ENCODE results near the gene NOD1.
A peak's percentile ranks its signal among the peaks of the same experiment; 100 is the strongest.

NOD1 gene

DNA sequence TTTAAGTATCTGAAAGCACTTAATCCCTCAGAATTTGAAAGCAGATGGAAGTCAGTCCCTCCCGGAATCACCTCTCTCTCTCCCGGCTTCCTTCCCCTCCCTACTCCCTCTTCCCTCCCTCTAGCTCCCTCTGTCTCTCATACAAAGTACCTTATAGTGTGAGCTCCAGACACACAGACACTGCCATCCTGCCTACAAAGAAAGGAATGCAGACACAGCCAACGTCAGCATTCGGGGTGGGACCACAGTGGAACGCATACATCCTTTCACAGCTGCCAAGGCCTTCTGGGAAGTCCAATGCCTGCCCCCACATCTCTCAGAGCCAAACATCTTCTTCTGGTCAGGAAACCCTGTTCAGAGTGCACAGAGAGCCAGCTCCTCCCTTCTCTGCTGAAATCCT lies 9.3 kb downstream of the NOD1 start:
- DNase-seq (ENCODE audit: low spot score), result peak; percentile 81

DNA sequence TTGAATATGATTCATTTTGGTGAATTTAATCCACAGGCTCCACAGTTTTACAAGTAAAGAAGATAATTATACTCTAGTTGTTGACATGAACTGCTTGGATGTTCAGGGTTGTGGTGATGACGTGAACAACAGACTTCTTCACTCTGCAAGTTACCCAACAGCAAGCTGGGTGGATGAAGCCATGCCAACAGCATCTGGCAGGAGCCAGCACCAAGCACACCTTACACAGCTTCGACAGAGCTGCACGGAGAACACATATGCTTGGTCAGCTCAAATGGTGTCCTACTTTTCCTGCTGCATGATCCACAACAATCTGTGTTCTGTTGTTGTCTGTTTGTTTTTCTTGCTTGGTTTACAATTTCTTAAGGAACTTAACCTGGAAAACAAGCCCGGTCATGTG lies 9.8 kb downstream of the NOD1 start:
- DNase-seq (ENCODE audit: low spot score), result no peak

DNA sequence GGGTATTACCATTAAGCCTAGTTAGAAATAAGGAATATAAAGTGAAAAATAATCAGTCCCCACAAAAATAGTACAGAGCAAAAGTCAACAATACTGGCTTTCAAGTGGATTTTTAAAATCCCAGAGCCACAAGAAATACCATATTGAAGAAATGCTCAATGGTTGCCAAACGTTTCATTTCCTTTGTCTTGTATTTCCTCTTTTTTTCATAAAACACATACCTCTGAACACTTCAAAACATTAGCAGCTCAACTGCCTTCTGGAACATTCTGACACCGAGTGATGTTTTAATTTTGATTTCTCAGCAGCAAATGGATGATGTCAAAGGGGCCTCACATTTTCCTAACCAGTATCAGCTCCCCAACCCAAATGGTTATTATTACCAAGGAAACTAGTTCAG lies 10.5 kb downstream of the NOD1 start:
- no peak for DNase-seq (ENCODE audit: low spot score)

DNA sequence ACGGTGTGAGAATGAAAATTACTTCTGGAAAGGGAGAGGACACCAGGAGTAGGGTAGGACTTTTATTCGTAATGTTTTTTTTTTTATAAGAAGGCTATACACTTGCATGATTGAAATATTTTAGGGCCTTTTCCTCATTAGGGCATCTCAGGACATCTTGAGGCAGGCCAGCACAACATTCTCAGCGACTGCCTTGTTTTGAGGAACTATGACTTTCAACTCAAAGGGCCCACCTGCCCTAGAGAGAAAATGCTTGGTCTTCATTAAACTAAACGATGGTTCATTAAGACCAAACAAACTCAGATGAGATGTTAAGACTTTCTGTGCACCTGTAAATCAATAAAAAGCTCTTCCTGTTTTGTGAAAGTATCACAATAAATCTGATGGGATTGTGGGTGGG lies 11.3 kb downstream of the NOD1 start:
- DNase-seq (ENCODE audit: low spot score), result no peak

DNA sequence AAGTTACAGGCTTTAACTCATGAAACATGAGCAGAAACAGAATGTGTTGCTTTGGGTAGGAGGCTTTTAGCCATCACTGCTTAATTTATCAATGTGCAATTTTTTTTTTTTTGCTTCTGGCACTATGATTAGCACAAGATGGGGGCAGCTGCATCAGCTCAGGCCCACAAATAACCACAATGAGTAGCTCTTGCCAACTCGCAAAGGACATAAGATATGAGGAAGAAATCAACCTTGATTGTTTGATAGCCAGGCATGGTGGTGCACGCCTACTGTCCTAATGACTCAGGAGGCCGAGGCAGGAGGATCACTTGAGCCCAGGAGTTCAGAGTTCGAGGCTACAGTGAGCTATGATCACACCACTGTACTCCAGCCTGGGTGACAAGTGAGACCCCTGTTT lies 12.3 kb downstream of the NOD1 start:
- DNase-seq (ENCODE audit: low spot score), result no peak

DNA sequence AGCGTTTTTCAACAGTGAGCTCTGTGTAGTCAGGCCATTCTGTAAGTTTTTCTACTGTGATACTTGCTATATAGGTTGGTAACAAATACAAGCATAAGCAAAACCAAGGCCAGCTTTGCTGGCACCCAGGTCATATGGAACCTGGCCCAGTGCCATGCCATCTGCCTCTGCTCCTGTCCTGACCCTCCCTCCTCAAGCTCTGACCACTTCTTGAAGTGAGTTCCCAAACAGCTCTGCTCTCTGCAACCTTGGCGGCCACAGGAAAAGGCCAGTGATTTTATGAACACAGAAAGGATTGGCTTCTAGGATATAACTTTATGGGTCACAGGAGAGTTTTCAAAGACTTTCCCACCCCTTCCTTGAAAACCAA lies 12.8 kb downstream of the NOD1 start:
- no peak for DNase-seq (ENCODE audit: low spot score)

DNA sequence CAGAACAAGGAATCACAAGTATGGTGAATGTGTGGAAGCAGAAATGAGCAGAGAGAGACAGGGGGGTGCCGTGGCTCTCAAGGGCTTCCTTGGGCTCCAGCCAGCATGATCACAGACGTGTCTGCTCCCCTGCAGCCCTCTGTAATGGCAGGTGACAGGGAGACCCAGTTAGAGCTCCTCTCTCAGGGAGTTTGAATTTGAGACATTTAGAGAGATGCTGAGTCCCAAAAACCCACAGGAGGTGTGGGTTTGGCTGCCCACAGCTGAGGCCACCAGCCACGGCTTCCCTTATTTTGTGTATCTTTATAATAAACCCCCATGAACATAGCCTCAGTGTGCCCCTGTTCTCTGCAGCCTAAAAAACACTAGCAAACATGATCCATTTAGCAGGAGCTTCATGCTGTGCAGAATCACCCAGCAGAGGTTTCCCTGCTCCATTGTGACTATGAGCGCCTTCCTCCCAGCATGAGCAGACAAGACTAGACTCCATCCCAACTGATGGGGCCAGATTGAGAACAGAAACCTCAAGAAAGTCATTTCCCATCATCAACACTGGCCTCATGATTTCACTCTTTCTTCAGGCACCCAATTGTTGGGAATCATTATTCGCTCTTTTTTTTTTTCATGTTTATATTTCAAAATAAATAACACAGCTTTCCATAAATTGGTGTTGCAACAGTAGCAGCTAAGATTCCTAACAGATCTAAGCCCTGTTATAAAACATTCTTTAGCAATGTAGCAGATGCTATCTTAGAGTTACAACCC lies 13.4 kb downstream of the NOD1 start:
- DNase-seq (ENCODE audit: low spot score), result no peak

DNA sequence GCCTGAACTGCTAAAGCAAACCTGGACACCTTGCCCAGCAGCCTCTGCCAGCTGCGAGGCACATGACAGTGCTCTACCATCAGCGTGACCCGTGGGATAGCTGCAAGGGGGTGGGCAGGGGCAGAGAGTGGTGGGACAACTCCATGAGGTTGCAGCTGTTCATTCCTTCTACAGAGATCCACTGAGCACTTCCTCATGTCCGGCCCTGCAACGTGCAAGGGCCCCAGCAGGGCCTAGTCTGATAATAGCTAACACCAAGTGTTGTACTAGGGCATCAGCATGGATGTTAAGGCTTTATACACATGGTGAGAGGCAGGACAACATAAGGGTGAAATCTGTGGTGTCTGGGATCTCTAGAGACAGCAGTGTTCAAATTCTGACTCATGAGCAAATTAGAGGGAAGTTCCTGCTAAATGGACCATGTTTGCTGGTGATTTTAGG lies 14.3 kb downstream of the NOD1 start:
- no peak for DNase-seq (ENCODE audit: low spot score)

DNA sequence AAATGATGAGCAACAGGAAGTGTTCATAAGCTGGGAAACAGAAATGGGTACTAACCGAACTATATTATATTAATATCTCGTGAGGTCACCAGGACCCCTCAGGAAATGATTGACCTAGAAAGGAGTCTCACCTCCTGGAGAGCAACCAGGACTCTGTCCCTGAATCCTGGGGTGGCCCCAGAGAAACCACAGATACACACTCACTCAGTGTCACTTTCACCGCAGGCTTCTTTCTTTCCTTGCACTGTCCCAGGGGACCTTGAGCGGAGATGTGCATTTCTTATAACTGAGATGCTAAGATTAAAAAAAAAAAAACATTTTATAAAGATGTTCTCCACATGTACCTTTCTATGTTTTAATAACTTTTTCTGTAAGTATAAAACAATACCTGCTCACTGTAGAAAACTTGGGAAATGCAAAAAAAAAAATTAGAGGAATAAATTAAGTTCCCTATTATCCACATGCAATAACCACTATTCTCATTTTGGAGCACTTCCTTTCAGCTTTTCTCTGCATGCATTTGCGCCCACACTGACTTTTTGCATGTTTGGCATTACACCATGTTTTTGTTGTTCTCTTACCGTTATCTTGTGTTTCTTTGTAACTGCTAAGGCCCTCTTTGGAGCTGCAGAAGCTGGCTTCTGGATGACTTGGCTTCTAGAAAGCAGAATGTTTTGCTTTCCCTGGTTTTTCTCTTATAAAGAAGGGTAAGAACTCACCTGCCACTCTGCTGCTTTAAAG lies 15.0 kb downstream of the NOD1 start:
- DNase-seq (ENCODE audit: low spot score), result no peak

DNA sequence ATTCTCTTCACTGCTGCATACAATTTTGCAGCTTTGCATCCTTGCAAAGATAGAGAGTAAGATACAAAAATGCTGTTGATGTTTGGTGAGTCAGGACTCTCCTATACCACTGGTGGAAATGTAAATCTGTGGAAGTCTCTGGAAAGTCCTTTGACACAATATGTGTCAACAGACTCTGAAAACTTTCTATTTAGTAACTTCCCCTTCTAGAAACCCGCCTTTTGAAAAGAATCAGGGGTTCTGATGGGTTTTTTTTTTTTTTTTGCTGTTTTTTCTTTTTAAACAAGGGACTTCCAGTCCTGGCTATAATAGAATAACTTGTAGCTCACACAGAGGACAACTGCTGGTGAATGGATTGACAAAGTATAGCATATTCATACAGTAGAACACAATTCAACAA lies 16.4 kb downstream of the NOD1 start:
- no peak for DNase-seq (ENCODE audit: low spot score)

DNA sequence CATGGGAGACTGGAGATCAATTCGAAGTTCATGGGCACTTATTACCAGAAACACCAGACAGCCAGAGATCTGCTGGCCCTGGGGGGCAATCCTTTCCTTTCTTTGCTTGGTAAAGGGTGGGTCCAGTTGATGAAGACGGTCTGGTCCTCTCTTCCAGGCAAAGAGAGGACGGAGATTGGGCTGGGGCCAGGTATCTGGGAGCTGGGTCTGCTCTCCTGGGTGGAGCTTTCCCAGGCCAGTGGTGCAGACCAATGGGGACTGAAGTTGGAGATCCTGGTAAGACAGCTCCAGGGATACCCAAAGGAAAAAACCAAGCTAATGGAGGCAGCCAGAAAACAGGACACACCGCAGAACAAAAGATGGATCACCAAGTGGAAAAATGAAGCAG lies 18.3 kb downstream of the NOD1 start:
- no peak for DNase-seq (ENCODE audit: low spot score)

DNA sequence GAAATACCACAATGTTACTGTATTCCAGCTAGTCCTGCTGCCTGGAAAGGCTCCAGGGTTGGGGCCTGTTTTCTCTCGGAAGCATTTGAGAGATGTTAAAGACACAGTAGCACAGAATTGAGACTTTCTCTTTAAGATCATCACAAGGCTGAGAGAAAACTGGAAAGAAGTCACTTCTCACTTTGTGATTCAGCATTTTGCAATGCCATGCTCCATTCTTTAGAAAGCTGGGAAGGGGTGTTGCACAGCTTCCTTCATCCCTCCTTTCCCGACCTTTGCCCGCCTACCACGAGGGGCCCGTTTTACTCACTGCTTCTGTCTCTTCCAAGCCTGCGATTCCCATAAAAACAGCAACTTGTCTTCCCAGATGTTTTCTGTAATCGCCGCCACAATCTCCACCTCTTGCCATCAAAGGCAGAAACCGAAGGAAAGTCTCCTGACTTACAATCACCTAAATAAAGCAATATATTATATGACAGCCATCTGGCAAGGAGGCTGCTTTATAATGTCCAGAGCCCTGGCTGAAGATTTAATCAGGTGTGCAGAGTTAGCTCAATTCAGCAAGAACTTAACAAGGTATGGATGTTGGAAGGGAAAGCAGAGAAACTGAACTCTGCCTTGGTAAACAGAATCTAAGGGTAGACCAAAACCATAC lies 18.9 kb downstream of the NOD1 start:
- no peak for DNase-seq (ENCODE audit: low spot score)

DNA sequence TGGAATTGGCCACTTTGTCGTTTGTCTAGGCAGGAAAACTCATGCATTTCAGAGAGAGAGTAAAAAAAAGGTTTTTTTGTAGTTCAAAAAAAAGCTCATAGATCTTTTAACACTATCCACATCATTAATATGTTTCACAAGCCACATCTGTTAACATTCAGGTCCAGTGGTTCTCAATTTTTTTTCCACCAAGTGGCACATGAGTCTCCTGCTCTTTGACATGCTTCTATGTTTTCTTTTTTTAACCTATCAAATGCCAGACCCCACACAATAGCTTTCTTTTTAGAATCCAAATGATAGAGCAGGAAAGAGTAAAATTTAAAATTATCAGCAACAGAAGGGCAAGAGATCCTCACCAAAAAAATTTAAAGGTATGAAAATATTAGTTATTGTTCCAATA lies 20.3 kb downstream of the NOD1 start:
- no peak for DNase-seq (ENCODE audit: low spot score)

DNA sequence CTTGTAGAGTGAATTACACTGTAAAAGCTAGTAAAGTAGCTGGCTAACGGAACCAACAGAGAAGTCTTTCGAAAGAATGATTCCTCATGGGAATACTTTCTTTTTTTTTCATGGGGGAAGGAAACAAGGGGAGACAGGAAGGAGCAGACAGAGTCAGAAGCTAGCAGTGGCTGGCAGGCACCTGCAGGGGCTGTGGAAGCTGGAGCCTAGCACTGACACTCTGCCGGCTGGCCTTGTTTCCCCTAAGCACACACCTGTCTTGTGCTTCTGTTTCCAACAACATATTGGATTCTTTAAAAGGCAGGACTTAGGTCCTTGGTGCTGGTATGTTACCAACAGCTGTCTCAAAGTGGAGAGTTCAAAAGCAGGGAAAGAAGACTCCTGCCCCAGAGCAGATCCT lies 24.7 kb downstream of the NOD1 start:
- no peak for DNase-seq (ENCODE audit: low spot score)

DNA sequence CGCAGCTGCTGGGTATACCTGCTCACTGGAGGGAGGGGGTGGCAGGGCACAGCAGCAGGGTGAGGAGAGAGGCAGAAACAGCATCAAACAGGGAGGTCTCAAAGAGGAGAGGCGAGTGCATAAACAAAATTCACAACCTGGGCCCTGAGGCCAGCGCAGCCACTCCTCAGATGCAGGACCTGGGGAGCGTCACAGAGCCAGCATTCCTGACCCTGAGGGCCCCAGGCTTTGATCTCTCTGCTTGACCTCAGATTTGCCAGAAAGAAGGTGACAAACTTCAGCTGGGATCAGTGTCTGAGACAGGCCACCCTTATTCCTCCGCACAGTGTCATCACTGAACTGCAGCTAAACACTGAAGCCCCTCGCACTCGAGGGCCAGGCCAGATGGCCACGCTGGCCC lies 25.6 kb downstream of the NOD1 start:
- no peak for DNase-seq (ENCODE audit: low spot score)

DNA sequence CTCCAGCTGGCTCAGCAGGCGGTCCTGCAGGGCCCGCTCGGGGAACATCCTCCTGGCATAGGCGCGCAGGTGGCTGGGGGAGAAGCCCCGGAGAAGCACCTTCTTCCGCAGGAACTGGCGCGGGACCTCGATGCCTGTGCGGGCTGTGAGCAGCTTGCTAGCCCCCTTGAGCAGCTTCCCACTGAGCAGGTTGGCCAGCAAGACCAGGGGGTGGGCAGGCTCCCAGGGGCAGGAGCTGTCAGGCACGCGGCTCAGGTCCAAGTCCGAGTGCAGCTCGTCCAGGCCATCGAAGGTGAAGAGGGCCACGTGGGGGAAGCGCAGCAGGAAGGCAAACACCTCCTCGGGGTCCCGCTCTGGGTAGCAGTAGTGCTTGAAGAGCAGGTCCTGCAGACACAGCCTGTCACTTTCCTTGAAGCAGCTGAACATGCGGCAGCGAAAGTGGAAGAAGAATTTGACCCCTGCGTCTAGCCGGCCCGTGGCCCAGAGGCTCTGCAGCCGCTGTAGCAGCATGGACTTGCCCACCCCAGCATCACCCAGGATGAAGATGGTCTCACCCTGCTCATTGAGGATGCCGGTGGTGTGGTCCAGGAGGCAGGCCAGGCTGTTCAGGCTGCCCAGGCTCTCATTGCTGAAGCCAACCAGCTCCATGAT lies 26.2 kb downstream of the NOD1 start:
- DNase-seq (ENCODE audit: low spot score), result no peak

DNA sequence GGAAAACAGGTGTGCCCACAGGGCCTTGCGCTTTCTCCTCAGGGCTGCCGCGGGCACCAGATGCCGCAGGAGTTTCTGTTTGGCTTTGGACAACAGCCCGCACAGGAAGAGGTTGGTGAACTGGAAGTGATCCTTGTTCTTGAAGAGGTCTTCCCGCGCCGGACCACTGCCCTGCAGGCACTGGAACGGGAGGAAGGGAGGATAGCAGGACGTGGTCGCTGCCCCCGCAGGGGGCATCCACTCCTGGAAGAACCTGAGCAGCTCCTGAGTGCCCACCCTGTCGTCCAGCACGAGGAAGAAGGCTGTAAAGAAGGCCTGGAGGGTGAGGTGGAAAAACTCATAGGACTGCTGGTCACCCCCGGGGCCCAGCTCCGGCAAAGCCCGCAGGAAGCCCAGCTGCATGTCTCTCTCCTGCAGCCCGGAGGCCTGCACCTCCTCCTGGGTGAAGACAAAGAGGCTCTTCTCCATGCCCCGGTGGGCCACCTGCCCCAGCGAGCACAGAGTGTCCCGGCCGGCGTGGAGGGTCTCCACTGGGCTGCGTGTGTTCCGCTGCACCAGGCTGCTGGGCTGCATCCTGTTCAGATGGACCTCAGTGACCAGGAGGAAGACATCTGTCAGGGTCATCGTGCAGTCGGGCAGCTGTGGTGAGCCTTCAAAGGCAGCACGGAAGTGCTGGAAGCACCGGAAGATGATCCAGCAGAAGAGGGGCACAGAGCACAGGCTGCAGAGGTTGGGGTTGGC lies 26.9 kb downstream of the NOD1 start:
- DNase-seq (ENCODE audit: low spot score), result no peak

DNA sequence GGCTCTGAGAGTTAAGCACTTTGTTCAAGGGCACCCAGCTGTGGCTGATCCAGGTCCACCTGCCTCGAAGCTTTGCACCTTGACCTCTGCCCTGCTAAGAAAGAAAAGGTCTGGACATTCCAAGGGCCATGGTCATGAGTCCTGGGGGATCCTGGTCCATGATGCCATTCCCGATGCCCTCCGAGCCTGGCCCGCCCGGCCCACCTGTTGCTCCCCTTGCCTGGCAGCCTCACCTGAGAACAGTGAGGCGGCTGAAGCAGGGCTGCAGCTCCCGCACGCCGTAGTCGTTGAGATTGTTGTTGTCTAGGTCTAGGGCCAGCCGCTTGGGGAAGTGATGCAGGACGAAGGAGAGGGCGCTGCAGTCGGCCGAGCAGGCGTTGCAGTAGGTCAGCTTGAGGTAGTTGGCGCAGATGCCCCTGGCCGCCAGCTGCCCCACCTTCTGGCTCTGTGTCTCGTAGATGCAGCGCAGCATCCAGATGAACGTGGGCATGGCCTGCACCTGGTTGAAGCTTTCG lies 27.5 kb downstream of the NOD1 start:
- DNase-seq (ENCODE audit: low spot score), result no peak

DNA sequence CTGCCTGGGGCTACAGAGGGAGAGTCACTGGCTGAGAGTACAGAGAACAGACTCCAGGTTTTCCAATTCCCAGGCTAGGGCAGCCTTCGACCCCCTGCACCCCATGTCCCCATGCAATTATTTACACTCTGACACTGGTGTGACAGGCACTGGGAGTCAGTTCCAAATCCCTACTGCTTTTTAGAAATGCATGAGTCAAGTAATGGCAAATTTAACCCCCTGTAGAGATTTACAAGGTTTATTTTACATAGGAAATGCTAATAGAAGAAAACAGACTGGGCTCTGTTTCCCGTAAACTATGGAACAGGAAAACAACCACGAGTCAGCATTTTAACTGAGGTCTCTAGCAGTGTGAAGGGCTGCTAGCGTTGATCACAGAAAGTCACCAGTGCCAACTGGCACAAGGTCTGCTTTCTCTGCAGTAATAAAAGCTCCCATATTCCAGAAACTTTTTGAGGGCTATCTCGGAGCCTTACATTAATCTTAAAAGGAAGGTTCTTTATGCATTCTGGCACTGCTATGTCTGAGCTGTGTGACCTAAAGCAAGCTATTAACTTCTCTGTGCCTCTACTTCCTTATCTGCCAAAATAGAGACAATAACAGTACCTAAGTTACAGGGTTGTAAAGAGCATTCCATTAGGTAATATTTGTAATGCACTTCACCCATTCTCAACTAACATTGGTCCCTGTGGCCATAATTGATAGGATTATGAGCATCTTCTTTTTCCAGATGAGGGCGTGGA lies 28.2 kb downstream of the NOD1 start:
- DNase-seq (ENCODE audit: low spot score), result no peak

DNA sequence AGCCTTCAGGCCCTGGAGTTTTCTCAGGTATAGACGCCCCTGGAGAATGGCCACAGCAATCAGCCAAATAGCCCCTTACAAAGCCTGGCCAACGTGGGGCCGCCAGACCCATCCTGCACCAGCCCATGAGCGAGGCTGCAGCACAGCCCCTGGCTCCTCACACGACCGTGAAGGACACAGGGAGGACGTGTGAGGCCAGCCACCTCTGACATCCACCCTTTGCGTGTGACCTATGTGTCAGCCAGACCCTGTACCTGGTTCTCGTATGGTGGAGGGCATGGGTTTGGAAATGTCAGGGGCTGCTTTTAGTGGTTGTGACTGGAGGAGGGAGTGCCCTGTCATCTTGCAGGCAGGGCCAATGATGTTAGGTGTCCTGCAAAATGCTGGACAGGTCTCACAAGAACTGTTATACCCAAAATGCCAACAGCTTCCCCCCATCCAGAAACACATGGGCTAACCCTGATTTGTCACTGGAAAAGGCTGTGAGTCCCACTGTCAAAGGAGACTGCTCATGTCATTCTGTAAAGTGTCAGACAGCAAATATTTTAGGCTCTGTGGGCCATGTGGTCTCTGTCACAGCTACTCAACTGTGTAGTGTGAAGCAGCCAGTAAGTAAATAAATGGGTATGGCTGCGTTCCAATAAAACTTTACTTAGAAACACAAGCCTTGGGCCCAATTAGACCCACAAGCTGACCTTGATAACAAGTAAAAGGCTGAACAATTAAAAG lies 30.0 kb downstream of the NOD1 start:
- no peak for DNase-seq (ENCODE audit: low spot score)
